A549 (cell line): ENCODE data around the gene PYCARD. TPM values are rescaled to one million over a fixed set of nuclear protein-coding genes. Genes with fewer than 3 reads are reported as not detected.

Source experiments
- ATAC-seq, 2 experiments: fragments of 200-7000 bp in 1 of 2; fragments of >200 bp in 1 of 2; cut with Nextera tagmentation in 1 of 2; cut with Tn5 transposase in 1 of 2; 3 replicates each; pipeline versions ENCODE4 v1.8.0 to v1.9.1; 2018 to 2020; ENCODE audit warnings: mild to moderate bottlenecking in 1 of 2, moderate library complexity in 1 of 2
- CTCF ChIA-PET: fragments of 300-600 bp; sonication (Branson Sonifier 250); formaldehyde crosslinking; extraction: SDS; loops from one replicate; lab custom pipeline; 2021; ENCODE audit warnings: antibody characterized with exemption, inconsistent platforms; lab: Yijun Ruan, JAX
- POLR2A ChIA-PET: fragments of 350-600 bp; formaldehyde crosslinking; extraction: SDS; loops from one replicate; lab custom pipeline; 2021; ENCODE audit warnings: antibody characterized with exemption, inconsistent platforms; lab: Yijun Ruan, JAX
- DNase-seq, 2 experiments: peaks; one replicate each; pipeline versions ENCODE4 v3.0.0 to v3.0.0-alpha.2; 2011 to 2016; ENCODE audit warnings: low read depth in 1 of 2, low spot score in 1 of 2
- FAIRE-seq: peaks from 2 replicates; lab custom pipeline; 2011; peaks lifted over from hg19 to GRCh38; lab: Jason Lieb, UNC
- H3K27ac ChIP-seq, 2 experiments: fragments of >200 bp; sonication (Bioruptor Twin); formaldehyde crosslinking; 3 replicates each; pipeline ENCODE4 v1.5.1; 2016 to 2017
- H3K4me1 ChIP-seq: fragments of >200 bp; sonication (Bioruptor Twin); formaldehyde crosslinking; 3 replicates; pipeline ENCODE4 v1.6.1; 2016
- H3K4me2 ChIP-seq: fragments of >200 bp; sonication (Bioruptor Twin); formaldehyde crosslinking; 3 replicates; pipeline ENCODE4 v1.6.1; 2016
- H3K4me3 ChIP-seq: fragments of >200 bp; sonication (Bioruptor Twin); formaldehyde crosslinking; 3 replicates; pipeline ENCODE4 v1.5.1; 2016
- H3K9me3 ChIP-seq: fragments of >200 bp; sonication (Bioruptor Twin); formaldehyde crosslinking; 3 replicates; pipeline ENCODE4 v1.6.1; 2016
- BCL3 ChIP-seq: fragments of >200 bp; sonication (Bioruptor Twin); formaldehyde crosslinking; IDR thresholded peaks from 3 replicates; pipeline ENCODE4 v1.6.1; 2016
- CBX8 ChIP-seq: fragments of 200-600 bp; sonication (generic); IDR thresholded peaks from 2 replicates; pipeline ENCODE4 v1.6.1; 2016
- CHD4 ChIP-seq: fragments of 200-600 bp; sonication (generic); IDR thresholded peaks from 2 replicates; pipeline ENCODE4 v1.6.1; 2016; ENCODE audit warnings: antibody characterized with exemption, mild to moderate bottlenecking, borderline replicate concordance
- CTCF ChIP-seq: fragments of >200 bp; sonication (Bioruptor Twin); formaldehyde crosslinking; IDR thresholded peaks from 3 replicates; pipeline ENCODE4 v1.5.1; 2016
- EHF ChIP-seq: fragments of 250-450 bp; sonication (Bioruptor Pico); IDR thresholded peaks from 2 replicates; pipeline ENCODE4 v1.5.0; 2020; ENCODE audit warnings: mild to moderate bottlenecking
- ELK1 ChIP-seq: fragments of 150-350 bp; IDR thresholded peaks from 2 replicates; pipeline ENCODE4 v1.6.1; 2014; ENCODE audit warnings: low read depth, mild to moderate bottlenecking, low read length
- EP300 ChIP-seq, 2 experiments: fragments of >200 bp; sonication (Bioruptor Twin); formaldehyde crosslinking; IDR thresholded peaks; 2 replicates in 1 of 2; 3 replicates in 1 of 2; pipeline ENCODE4 v1.6.1; 2016 to 2017
- FOSB ChIP-seq: fragments of 250-450 bp; sonication (Bioruptor Pico); IDR thresholded peaks from 2 replicates; pipeline ENCODE4 v1.5.0; 2020; ENCODE audit warnings: mild to moderate bottlenecking, moderate library complexity
- FOSL2 ChIP-seq, 2 experiments: fragments of 450-650 bp in 1 of 2; fragments of >200 bp in 1 of 2; sonication (Bioruptor Twin) in 1 of 2; formaldehyde crosslinking; IDR thresholded peaks; 2 replicates each; pipeline versions ENCODE4 v1.5.0 to v1.6.1; 2016 to 2020; ENCODE audit warnings: mild to moderate bottlenecking in 1 of 2, moderate library complexity in 1 of 2
- FOXS1 ChIP-seq: fragments of 250-450 bp; sonication (Bioruptor Pico); IDR thresholded peaks from 2 replicates; pipeline ENCODE4 v1.5.0; 2020; ENCODE audit warnings: mild to moderate bottlenecking, moderate library complexity
- HDAC2 ChIP-seq: fragments of 200-600 bp; sonication (generic); IDR thresholded peaks from 2 replicates; pipeline ENCODE4 v1.6.1; 2016
- HES2 ChIP-seq: fragments of >200 bp; sonication (Bioruptor Twin); formaldehyde crosslinking; IDR thresholded peaks from 2 replicates; pipeline ENCODE4 v1.6.1; 2016
- HMGXB4 ChIP-seq: fragments of 250-450 bp; sonication (Bioruptor Pico); IDR thresholded peaks from 2 replicates; pipeline ENCODE4 v1.5.0; 2021; ENCODE audit warnings: mild to moderate bottlenecking, moderate library complexity, borderline replicate concordance
- HOXB5 ChIP-seq: fragments of 250-450 bp; sonication (Bioruptor Pico); IDR thresholded peaks from 2 replicates; pipeline ENCODE4 v1.5.0; 2020; ENCODE audit warnings: mild to moderate bottlenecking, moderate library complexity
- JUN ChIP-seq, 2 experiments: fragments of >200 bp; sonication (Bioruptor Twin); formaldehyde crosslinking; IDR thresholded peaks; 2 replicates in 1 of 2; 3 replicates in 1 of 2; pipeline ENCODE4 v1.6.1; 2016 to 2017
- JUNB ChIP-seq: fragments of >200 bp; sonication (Bioruptor Twin); formaldehyde crosslinking; IDR thresholded peaks from 2 replicates; pipeline ENCODE4 v1.6.1; 2016
- MAX ChIP-seq: IDR thresholded peaks from 2 replicates; pipeline ENCODE4 v1.6.1; 2012
- MYC ChIP-seq: IDR thresholded peaks from 2 replicates; pipeline ENCODE4 v1.6.1; 2012; ENCODE audit warnings: mild to moderate bottlenecking, inconsistent platforms, low read length, improper control_type of control experiment, borderline replicate concordance
- NFE2L2 ChIP-seq: fragments of 150-350 bp; conservative IDR thresholded peaks from 2 replicates; pipeline ENCODE4 v1.6.1; 2014; ENCODE audit warnings: low read length
- POLR2A ChIP-seq: IDR thresholded peaks from 2 replicates; pipeline ENCODE4 v1.6.1; 2012; ENCODE audit warnings: mild to moderate bottlenecking, low read length
- POLR2AphosphoS2 ChIP-seq: conservative IDR thresholded peaks from 2 replicates; pipeline ENCODE4 v1.6.1; 2012; ENCODE audit warnings: low read length, improper control_type of control experiment, inconsistent platforms
- RARB ChIP-seq: fragments of 250-450 bp; sonication (Bioruptor Pico); IDR thresholded peaks from 2 replicates; pipeline ENCODE4 v1.8.0; 2021; ENCODE audit warnings: mild to moderate bottlenecking, moderate library complexity
- SMC3 ChIP-seq: fragments of >200 bp; sonication (Bioruptor Twin); formaldehyde crosslinking; IDR thresholded peaks from 3 replicates; pipeline ENCODE4 v1.6.1; 2018; ENCODE audit warnings: inconsistent platforms
- TP53 ChIP-seq: fragments of 250-450 bp; sonication (Bioruptor Pico); IDR thresholded peaks from 2 replicates; pipeline ENCODE4 v1.5.0; 2021; ENCODE audit warnings: mild to moderate bottlenecking, moderate library complexity
- USF2 ChIP-seq: fragments of 450-650 bp; IDR thresholded peaks from 2 replicates; pipeline ENCODE4 v1.6.1; 2014; ENCODE audit warnings: antibody characterized with exemption
- ZC3H11A ChIP-seq: fragments of 450-650 bp; IDR thresholded peaks from 2 replicates; pipeline ENCODE4 v1.6.1; 2014; ENCODE audit warnings: antibody characterized with exemption, mild to moderate bottlenecking
- ZFP36 ChIP-seq: fragments of 450-650 bp; IDR thresholded peaks from 2 replicates; pipeline ENCODE4 v1.6.1; 2014; ENCODE audit warnings: borderline replicate concordance; ENCODE audit not compliant: partially characterized antibody
- WGBS: methylation state at CpG from one replicate; pipeline ENCODE4 v1.1.6; 2017; ENCODE audit errors: missing lambda C conversion rate; 5-methylcytosine and 5-hydroxymethylcytosine counted together
- polyA plus RNA-seq, 4 experiments: library from polyadenylated mRNA; depleted of rRNA in 3 of 4; stranded (reverse); fragments of >200 nt; fragmentation: RNase III in 1 of 4; extraction: RNeasy Plus Mini Kit Qiagen cat#74134 plus additional on column Dnase treatment in 1 of 4; gene quantifications; 2 replicates in 3 of 4; 3 replicates in 1 of 4; pipeline ENCODE4 v1.2.3, GENCODE V29; 2011 to 2017

PYCARD gene
- polyA plus RNA-seq, 2 of the 4 experiments (the other 2 are of a cell fraction) = 16.1 to 30.1 TPM

- TF ChIP-seq EP300 (IDR thresholded peaks at IDR 0.05) = no peak
Observed at GRCh38 chr16:31217136-31217530, 14.6 kb upstream of the PYCARD start (continued).

GRCh38 chr16:31216422-31217135 lies 14.0 kb upstream of the PYCARD start, which contains the start of gene PYDC1:
TSS of gene PYDC1 (minus strand) at chr16:31217135. CDS start at chr16:31217028, 107 bp downstream.
- 77% methylated on average over 51 of the region's 52 CpGs for WGBS
- POLR2A ChIA-PET = interaction anchor here (0.6 to 1.8 kb wide), 2 partner anchors 36 to 173 kb away, joined by 3 to 8 read pairs; partner anchors contain the start of gene FUS

GRCh38 chr16:31215287-31216162 lies 13.0 kb upstream of the PYCARD start:
- ChIA-PET POLR2A (interaction anchor here (0.6 to 1.1 kb wide), 2 partner anchors 36 to 73 kb away, joined by 4 read pairs; partner anchors contain the start of gene FUS), CTCF (interaction anchor here (0.6 to 1.6 kb wide), 5 partner anchors 73 to 227 kb away, joined by 3 to 5 read pairs (median 3); partner anchors contain the start of gene ZNF843)
- H3K4me2 ChIP-seq = peak overlapping the region; percentile 97
- FAIRE-seq = no peak
- peak; percentile 94 to 97 for ATAC-seq
- H3K4me1 ChIP-seq = peaks cover 5% of the 10 kb centered on the region; the same call in 2 of the 3 replicates
- H3K9me3 ChIP-seq = no peaks in the 10 kb centered on the region
- WGBS = 8% methylated on average over 41 of the region's 63 CpGs
- H3K4me3 ChIP-seq = peak overlapping the region; percentile 53
- peak overlapping the region; percentile 52 to 82 for H3K27ac ChIP-seq
- DNase-seq = peak; percentile 65 to 91
- TF ChIP-seq CBX8 (no peak), FOSB (CRISPR knock-in tag) (no peak), BCL3 (no peak), TP53 (CRISPR knock-in tag) (no peak), CTCF (no peak), EP300 (IDR thresholded peaks at IDR 0.05) (no peak), POLR2A (peak; percentile 61), EHF (CRISPR knock-in tag) (no peak), ELK1 (no peak), ZFP36 (no peak), MYC (no peak), HMGXB4 (CRISPR knock-in tag) (no peak), USF2 (peak; percentile 24; the same call in 1 of the 2 replicates)

More at GRCh38 chr16:31216422-31217135, 14.0 kb upstream of the PYCARD start, which contains the start of gene PYDC1:
- DNase-seq (no peak), ATAC-seq (no peak), FAIRE-seq (no peak)
- Histone ChIP-seq H3K9me3 (no peaks in the 10 kb centered on the region), H3K27ac (peak within 1 kb of the TSS; percentile 52 to 82; a peak in 3 of 6 replicates), H3K4me3 (peak within 1 kb of the TSS; percentile 53), H3K4me1 (peaks cover 5% of the 10 kb centered on the region; the same call in 2 of the 3 replicates), H3K4me2 (peak within 1 kb of the TSS; percentile 97)
- CTCF ChIA-PET = interaction anchor here (0.6 to 1.6 kb wide), 4 partner anchors 11 to 226 kb away, joined by 3 to 5 read pairs (median 3); partner anchors contain the start of gene ZNF843
- TF ChIP-seq ZC3H11A (no peak), MAX (no peak), USF2 (no peak), HES2 (no peak), POLR2AphosphoS2 (no peak), SMC3 (no peak), HOXB5 (CRISPR knock-in tag) (no peak), CHD4 (no peak), NFE2L2 (no peak), FOSL2 (IDR thresholded peaks at IDR 0.05) (no peak), FOSL2 (CRISPR knock-in tag; IDR thresholded peaks at IDR 0.05) (no peak), RARB (no peak), JUNB (no peak), HDAC2 (no peak), JUN (IDR thresholded peaks at IDR 0.05) (no peak), FOXS1 (CRISPR knock-in tag) (no peak)
